CD4-positive, alpha-beta T cell treated with Interleukin-6 at 100 ng/mL for 8 hours (primary cell): ENCODE results near the gene KCNQ1.

Experiments
- DNase-seq: peaks from one replicate; pipeline ENCODE4 v3.0.0-alpha.2; 2020; ENCODE audit warnings: mixed read lengths, low spot score

KCNQ1 gene

GRCh38 chr11:2569731-2570210 lies 125.0 kb downstream of the KCNQ1 start:
- DNase-seq, result no peak

DNA sequence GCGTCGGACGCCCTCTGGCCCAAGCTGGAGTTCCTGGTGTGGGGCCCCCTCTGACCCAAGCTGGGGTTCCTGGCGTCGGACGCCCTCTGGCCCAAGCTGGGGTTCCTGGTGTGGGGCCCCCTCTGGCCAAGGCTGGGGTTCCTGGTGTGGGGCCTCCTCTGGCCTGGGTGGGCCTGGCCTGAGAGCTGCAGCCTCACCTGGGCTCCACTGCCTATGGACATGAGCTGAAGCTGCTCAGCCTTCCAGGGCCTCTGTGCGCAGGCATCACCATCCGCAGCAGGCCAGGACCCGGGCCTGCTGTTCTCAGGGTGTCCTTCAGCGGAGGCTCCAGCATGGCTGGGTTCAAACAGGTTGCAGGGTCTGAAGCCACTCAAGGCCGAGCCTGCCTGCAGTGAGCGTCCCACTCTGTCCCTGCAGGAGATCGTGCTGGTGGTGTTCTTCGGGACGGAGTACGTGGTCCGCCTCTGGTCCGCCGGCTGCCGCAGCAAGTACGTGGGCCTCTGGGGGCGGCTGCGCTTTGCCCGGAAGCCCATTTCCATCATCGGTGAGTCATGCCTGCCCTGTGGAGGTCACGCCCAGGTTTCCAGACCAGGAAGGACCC lies 125.5 kb downstream of the KCNQ1 start:
- DNase-seq, result no peak

GRCh38 chr11:2570841-2571597 lies 126.2 kb downstream of the KCNQ1 start:
- no peak for DNase-seq

GRCh38 chr11:2571598-2572281 lies 126.9 kb downstream of the KCNQ1 start:
- DNase-seq, result no peak

GRCh38 chr11:2572491-2573239 lies 127.9 kb downstream of the KCNQ1 start:
- no peak for DNase-seq

DNA sequence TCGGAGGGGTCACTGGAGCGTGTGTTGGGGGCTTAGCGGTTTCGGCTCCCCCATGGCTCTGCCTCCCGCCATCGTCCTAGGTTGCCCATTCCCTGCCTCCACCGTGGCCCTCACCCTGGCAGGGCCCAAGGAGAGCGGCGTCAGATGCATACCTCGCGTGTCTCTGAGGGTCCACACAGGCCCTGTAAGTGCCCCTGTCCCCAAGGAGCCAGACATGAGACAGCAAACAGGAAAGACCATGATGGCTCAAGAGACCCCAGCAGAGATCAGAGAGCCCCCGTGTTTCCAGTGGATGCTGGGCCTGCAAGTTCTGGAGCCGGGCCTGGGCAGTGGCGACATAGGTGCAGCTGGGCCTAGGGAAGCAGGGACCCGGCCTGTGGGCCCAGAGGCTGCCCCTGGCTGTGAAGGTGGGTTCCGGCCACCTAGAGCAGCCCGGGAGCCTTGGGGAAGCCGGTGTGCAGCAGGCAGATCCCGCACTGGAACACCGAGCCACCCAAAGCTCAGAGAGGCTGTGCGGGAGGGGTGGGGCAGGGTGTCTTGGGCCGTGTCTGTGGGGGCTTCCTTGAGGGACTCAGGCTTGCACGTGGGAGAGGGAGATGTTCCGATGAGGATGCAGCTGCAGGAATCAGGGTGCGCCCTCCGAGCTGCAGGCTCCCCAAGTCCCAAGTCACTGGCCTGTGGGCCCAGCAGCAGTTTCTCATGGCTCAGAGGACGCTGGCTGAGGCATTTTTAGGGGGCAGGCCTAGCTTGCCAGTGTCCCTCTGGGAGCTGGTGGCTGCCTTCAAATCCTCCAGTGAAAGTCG lies 128.6 kb downstream of the KCNQ1 start:
- no peak for DNase-seq

DNA sequence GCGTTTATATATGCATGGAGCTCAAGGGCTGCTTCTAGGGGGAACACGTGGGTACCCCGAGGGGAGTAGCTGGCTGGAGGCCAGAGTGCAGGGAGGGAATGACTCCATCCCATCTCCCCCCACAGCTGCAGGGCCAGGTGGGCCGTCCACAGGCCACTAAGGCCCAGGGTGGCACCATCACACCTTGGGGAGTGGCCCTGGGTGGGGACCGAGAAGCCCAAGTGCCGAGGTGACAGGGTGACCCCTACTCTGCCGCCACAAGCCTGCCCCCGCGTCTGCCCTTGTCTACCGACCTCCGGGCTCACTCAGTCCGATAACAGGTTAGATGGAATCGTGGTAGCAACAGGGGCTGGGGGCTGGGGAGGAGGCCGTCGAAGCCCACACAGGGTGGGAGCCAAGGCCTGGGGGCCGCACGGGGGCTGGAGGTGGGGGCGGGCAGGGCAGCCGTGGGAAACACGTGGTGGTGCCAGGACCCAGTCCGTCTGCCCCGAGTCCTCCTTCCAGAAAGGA lies 129.3 kb downstream of the KCNQ1 start:
- DNase-seq, result no peak

DNA sequence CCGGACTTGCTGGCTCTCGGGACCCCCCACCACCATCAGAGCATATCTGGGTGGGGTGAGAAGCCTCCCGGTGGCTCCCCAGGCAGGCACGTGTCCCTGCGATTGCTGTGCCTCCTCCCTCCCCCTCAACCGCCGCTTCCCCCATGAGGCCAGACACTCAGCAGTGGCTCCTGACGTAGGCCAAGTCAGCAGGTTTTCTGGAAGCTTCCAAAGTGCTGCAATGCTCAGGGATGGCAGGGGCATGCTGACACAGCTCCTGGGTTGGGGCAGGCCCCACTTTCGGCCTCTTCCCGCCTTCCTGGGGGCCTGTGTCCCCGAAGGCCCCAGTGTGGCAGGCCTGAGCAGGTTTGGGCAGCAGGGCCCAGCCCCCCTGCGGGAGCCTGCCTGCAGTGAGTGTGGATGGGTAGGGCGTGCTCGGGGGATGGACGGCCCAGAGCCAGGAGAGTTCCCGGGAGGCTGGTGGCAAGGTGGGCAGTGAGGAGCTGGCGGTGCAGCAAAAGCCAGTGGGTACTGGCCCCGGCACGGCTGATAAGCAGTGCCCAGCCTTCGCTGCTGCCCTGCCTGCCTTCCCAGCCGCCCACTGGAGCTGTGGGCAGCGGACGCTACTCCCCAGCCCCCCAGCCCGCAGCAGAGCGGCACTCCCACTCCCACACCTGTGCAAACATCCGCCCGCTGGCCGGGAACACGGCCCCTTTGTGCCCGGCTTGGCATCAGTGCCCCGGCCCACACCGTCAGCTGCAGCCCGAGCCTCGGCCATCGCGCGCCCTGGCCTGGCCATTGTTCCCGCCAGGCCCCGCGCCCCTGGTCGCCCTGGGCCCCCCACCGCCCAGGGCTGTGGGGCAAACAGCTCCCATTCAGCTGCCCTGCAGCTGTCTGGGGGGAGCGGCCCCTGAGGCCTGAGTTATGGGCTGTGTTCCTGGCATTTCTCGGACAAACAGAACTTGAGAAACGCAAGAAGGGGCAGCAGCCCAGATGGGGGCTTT lies 130.0 kb downstream of the KCNQ1 start:
- DNase-seq, result no peak

- no peak for DNase-seq
Measured at GRCh38 chr11:2575591-2576051, 130.8 kb downstream of the KCNQ1 start.

DNA sequence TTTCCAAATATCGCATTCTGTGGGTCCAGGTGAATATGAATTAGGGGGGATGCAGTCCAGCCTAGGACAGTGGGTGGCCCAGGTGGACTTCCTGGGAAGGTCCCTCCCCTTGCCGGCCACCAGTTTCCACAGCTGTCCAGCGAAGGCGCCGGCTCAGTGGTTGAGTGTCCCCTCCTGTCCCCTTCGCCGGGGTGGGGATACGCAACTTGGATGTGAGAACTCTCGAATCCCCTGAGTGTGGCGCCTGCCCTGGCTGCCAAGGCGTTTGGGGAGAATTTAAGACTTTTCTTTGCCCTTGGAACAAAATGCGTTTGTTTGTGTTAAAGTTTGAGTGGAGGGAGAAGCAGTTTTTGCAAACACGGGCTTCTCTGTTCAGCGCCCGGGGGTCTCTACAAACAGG lies 131.3 kb downstream of the KCNQ1 start:
- DNase-seq, result no peak

- DNase-seq, result no peak
Measured at GRCh38 chr11:2576549-2576948, 131.7 kb downstream of the KCNQ1 start.

DNA sequence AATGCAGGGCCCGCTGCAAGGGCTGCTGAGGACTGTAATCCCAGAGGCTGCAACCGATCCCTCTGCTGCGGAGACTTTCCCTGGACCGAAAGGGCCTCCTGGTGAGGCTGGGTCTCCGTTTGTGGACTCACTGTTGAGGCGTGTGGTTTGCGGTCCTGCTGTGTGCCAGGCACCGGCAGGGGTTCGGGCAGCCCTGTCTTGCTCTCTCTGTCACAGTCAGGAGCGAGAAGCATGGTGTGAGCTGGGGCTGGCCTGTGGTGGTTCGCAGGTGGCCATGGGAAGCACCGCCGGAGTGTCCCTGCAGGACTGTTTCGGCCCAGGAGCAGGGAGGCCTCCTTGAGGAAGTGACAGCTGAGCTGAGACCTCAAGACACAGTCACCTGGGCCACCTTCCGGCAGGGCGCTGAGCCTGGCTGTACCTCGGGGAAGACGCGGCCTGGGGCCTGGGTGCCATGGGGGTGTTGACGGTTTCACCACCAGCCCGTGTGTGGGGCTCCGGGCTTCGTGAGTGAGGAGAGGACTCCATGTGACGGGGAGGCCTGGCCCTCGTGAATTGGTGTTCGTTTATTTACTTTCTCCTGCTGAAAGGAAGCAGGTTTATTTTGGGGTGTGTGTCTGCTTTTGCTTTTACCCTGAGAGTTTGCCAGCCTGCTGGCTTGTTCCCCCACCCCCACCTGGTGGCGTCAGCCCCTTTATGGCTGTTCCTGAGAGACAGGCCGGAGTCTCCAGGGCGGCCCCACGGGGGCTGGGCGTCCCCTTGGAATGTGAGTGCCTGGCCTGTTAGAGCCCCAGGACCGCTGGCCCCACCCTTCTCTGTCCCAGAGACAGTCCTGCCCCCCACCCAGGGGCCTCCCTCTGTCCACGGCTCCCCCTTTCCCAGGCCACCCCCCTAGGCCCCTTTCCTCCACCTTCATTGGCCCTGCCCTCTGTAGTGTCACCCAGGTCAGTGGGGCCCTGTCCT lies 132.5 kb downstream of the KCNQ1 start:
- DNase-seq, result no peak

GRCh38 chr11:2577991-2578928 lies 133.5 kb downstream of the KCNQ1 start:
- DNase-seq, result no peak

- DNase-seq, result no peak
Measured at GRCh38 chr11:2578929-2579270, 134.1 kb downstream of the KCNQ1 start.

GRCh38 chr11:2579315-2580060 lies 134.7 kb downstream of the KCNQ1 start:
- no peak for DNase-seq

DNA sequence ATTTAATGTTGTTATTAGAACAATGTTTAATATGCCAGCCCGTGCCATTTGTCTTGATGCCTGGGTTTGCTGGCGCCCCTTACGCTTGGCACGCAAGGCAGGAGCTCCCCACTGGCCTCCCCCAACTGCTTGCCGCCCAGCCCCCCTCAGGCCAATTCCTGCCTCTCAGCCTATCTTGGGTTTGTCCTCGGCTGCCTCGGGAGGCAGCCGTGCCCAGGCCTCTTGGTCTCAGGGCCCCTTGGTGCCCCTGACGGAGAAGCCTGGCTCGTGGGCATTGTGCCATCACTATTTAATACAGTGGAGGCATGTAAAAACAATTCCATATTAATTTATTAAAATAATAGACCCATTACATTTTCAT lies 135.2 kb downstream of the KCNQ1 start:
- no peak for DNase-seq

DNA sequence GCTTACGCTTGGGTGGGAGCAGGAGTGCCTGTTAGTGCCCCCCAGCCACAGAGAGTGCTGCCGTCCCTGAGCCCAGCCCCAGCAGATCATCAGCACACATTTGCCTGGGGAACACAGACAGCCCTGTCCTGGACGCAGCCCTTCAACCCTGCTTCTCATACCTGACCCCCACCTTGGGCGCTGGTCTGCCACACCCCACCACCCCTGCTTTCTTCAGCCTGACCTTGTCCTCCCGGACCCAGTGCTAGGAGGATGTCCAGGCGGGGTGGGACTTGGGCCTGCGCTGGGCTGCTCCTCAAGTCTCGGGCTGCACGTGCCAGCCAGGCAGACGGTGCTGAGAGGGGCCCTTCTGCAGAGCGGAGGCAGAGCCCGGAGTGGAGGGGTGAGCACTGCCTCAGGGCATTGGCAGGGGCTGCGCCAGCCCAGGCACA lies 135.8 kb downstream of the KCNQ1 start:
- no peak for DNase-seq
